Stimulated activated CD8-positive, alpha-beta memory T cell treated with anti-CD3 and anti-CD28 coated beads, Interleukin-15, amount 100 ng/mL, for 4 hours (primary cell): Measurements from ENCODE around the gene GPR143.

Experiments
- DNase-seq, 2 donors: peaks; one replicate each; pipeline ENCODE4 v3.0.0-alpha.2; 2020; ENCODE audit warnings: low read depth in 2 of 2

The GPR143 gene

GRCh38 chrX:9708086-9708485 is 57.6 kb downstream of the GPR143 start:
- no peak for DNase-seq

DNA sequence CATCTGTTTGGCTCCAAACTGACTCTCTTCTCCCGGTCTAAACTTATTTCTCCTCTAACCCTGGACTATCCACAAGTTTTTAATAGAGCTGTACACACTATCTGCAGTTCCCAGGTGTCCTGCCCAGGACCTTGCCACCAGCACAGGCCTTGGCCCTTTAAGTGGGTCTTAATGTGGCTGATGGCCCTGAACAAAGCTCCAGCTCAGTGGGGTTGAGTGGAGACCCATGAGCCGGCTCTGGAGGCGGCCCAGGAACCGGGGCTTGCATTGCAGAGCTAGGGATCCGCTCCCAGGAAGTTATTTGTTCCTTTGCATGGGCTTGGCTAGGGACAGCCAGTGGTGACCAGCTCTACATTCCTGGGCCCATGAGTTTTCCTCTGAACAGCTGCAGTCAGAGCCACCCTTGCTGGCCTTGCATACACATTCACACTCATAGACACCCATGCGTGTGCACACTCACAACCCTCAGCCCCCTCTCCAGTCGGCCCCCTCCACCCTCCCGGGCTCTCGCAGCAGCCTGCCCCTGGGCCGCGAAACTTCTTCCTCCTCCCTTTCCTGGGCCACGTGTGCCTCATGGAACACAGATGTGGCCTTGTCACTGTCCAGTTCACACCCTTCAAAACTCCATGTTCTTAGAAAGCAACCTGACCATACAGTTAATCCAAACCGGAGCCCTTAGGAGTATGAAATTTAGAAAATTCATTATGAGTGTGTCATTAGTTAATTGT is 58.2 kb downstream of the GPR143 start:
- no peak for DNase-seq

DNA sequence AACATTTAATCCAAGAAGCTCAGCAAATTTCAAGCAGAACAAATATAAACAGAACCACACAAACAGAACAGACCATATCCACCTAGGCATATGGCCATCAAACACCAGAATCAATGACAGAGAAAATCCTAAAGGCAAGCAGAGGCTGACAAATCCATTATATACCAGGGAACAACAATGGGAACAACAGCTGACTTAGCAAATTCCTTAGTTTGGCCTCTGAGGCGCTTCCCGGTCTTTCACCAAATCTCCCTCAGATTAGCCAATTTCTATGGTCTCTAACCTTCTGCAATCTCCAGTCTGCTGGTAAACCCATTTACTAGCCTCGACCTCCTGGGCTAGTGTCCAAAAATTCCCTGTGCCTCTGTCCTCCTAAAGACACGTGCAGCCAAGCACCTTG is 59.2 kb downstream of the GPR143 start:
- no peak for DNase-seq

GRCh38 chrX:9704876-9705465 is 60.7 kb downstream of the GPR143 start:
- no peak for DNase-seq

GRCh38 chrX:9703406-9703805 is 62.2 kb downstream of the GPR143 start:
- DNase-seq, result no peak

DNA sequence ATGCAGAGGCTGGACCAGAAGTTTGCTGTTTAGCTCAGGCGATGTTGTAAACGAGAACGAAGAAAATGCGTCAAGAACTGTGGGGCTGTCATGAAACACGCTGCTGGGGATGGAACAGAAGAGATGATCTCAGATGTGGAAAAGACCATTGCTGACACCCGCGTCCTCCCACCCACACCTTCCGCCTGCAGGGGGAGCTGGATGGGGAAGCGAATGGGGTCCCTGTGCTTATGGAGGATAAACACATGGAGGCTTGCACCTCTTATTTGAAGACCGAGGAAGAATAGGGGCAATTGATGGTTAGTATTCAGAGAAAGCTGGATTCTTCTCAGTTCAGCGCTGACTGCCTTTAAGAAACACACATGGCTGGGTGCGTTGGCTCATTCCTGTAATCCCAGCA is 63.9 kb downstream of the GPR143 start:
- no peak for DNase-seq

DNA sequence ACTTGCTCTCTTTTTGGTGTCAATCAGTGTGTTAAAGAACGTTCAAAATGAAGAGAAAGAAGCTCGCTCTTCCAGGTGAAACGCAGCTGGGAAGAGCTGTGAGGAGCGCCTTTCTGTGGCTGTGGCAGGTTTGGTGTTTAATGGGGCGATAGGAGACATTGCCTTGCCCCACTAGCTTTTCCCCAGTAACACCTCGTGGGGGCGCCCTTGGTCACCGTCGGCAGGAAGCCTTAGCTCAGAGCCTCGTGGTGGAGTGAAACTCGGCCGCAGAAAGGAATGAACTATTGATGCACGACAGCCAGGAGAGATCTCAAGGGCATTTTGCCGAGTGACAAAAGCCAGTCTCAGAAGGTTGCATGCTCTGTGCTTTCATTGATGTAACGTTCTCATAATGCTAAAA is 65.1 kb downstream of the GPR143 start:
- DNase-seq, result no peak

DNA sequence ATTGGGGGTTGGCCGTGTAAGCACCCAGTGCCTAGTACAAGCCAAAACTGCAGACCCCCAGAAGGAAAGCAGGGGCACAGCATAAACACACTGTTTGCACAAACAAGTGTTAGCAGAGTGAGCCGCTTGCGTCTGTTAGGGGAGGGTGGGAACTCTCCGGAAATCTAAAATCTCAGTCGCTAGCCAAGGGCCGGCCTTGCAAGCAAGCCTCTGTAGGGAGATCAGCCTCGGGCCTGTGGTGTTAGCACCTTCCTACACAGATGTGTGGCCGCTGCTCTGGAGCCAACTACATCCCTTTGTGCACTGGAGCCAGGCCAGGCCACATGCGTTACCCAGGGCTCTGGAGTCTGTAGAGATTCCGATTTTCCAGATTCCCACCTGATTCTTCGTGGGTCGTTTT is 67.1 kb downstream of the GPR143 start:
- no peak for DNase-seq

GRCh38 chrX:9693307-9694001 is 72.2 kb downstream of the GPR143 start:
- DNase-seq, result no peak

GRCh38 chrX:9690046-9690445 is 75.6 kb downstream of the GPR143 start:
- DNase-seq, result no peak

GRCh38 chrX:9688833-9689232 is 76.8 kb downstream of the GPR143 start:
- DNase-seq, result no peak

- no peak for DNase-seq
Measured at GRCh38 chrX:9687899-9688298, 77.7 kb downstream of the GPR143 start.

DNA sequence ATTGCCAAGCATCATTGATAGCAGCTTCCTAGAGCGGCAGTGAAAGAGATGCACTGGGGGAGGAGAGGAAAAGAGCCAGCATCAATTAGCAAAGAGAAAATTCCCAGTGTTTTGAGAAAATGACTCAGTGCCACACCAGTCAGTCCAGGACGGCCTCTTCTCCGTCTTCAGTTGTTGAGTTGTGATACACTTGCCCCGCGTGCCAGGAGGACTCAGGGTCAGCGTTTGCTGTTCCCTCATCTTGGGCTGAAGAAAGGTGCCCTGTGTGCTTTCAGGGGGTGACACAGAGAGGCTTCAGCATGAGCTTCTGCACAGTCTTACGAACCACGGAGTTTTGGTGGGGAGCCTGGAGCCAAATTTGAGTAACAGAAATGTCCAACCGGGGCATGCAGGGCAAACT is 82.3 kb downstream of the GPR143 start:
- DNase-seq, result no peak

- no peak for DNase-seq
Measured at GRCh38 chrX:9682861-9683260, 82.8 kb downstream of the GPR143 start.

DNA sequence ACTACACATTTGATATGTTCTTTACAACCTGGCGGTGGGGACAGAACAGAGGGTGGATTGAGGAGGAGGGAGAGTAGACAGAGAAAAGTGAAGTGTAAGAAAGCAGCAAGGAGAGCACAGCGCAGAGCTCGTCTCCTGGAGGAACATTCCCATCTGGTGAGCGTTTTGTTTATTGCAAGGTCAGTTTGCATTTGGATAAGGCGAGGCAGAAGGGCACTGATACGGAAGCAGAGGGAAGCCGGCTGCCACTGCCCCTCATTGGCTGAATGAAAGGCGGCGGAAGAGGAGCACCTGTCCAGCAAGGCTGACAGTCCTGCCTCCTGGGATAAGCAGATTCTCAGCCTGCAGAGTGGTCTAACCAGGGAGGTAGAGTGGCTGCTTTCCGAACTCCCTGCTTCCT is 83.2 kb downstream of the GPR143 start:
- no peak for DNase-seq

DNA sequence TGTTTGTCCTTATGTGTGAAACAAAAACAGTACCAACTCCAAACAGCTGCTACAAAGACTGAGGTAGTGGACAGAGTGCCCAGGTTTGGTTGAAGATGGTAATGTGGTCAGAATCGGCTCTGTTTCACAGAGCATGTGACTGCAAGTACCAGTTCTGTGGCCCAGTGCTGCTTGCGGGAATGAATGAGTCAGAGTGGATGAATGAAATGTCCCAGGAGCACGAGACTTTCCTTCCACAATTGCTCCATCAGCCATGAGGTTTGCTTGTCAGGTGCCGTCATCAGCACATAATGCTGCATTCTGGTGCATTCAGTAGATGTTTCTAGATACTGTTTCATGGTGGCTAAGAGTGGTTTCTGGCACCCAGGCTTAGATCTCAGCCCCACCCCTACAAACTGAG is 84.2 kb downstream of the GPR143 start:
- DNase-seq, result no peak

GRCh38 chrX:9681011-9681410 is 84.6 kb downstream of the GPR143 start:
- DNase-seq, result no peak

DNA sequence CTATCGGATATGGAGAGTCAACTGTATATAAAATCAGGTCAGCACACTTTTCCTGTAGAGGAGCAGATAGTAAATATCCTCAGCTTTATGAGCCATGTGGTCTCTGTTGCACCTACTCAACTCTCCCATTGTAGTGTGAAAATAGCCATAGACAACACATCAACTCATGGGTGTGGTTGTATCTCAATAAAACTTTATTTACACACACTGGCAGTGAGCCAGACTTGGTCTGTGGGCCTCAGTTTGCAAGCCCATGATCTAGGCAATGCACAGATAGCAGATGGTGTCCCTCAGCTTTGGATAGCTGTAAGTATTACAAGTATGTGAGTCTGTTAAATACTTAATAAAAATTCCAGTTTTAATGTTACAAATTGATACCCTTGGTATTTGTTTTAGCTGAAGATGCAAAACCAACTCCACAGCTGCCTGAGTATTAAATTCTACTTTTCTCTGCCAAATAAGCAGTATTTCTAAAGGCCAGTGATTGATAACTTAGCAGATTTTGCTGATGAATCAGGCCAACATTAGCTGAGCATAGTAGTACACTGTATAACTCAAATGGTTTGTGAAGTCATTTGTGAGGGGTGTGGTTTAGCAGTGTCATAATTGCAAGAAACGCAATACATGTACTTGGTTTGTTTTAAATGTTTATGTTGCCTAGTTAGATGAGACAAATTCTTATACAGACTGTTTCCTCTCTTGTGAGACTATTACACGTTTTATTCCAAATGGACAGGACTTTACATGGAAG is 87.3 kb downstream of the GPR143 start:
- DNase-seq, result no peak

- no peak for DNase-seq
Measured at GRCh38 chrX:9677098-9677739, 88.4 kb downstream of the GPR143 start.

- DNase-seq, result no peak
Measured at GRCh38 chrX:9676738-9677097, 88.9 kb downstream of the GPR143 start.

DNA sequence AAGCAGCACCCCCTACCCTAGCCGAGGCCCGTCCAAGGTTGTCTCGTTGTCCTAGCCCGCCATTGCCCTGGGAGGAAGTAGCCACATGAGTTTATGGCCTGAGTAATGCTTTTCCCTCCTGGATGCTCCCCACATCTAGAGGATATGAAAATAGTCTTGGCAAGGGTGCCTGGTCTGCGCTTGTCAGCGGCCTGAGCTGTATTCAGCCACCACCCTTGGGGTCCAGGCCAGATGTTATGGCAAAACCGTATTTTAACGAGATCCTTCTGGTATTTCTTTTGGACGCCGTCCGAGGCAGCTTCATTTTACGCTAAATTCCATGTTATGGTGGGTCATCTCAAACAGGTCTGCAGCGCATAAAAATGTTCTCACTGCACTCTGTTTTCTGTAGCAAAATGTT is 89.3 kb downstream of the GPR143 start:
- no peak for DNase-seq
